AG04449 (cell line): Measurements from ENCODE around the gene CAPN3.
A peak's percentile ranks its signal among the peaks of the same experiment; 100 is the strongest.

ENCODE experiments used
- CTCF ChIA-PET: fragments of 350-600 bp; formaldehyde crosslinking; extraction: SDS; loops from one replicate; lab custom pipeline; 2021; ENCODE audit warnings: antibody characterized with exemption; lab: Yijun Ruan, JAX
- POLR2A ChIA-PET: fragments of 400-600, 350-600 bp; formaldehyde crosslinking; extraction: SDS; loops from one replicate; lab custom pipeline; 2020; ENCODE audit warnings: antibody characterized with exemption, inconsistent platforms; lab: Yijun Ruan, JAX
- DNase-seq: peaks from one replicate; pipeline ENCODE4 v3.0.0-alpha.2; 2010; ENCODE audit warnings: low read depth, low spot score
- H3K4me3 ChIP-seq: 2 replicates; pipeline ENCODE4 v1.5.1; 2011; ENCODE audit warnings: low read depth, mild to moderate bottlenecking, control low read depth, low read length
- CTCF ChIP-seq: IDR thresholded peaks from one replicate; pipeline ENCODE4 v1.5.1; 2011; ENCODE audit warnings: mild to moderate bottlenecking, moderate library complexity, low read length, control low read depth, inconsistent platforms; ENCODE audit not compliant: insufficient read depth; ENCODE audit errors: missing control alignments

The CAPN3 gene

DNA sequence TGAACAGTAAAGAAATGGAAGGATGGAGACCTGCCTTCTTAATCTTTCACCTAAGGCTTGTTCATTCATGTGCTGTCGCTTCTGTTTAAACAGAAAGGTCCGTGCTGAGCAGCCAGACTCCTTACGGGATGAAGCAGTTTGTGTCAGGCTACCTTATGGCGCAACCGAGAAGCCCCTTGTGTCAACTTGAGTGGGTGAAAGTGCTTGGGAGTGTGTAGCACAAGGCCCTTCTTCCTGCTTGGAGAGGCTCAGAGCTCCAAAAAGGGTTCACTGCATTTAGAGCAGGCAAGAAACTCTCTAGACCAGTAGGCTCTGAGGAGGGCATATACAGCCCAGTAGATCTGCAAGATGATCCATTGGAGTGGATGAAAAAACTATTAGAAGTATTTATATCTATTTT lies 16.0 kb downstream of the CAPN3 start:
- POLR2A ChIA-PET = no interaction called here
- no peak for TF ChIP-seq CTCF
- CTCF ChIA-PET = interaction anchor here (2.5 kb wide), 1 partner anchor 10 kb away, joined by 14 read pairs; no protein-coding TSS in a partner anchor
- no peak overlapping the region for H3K4me3 ChIP-seq
- DNase-seq = no peak

DNA sequence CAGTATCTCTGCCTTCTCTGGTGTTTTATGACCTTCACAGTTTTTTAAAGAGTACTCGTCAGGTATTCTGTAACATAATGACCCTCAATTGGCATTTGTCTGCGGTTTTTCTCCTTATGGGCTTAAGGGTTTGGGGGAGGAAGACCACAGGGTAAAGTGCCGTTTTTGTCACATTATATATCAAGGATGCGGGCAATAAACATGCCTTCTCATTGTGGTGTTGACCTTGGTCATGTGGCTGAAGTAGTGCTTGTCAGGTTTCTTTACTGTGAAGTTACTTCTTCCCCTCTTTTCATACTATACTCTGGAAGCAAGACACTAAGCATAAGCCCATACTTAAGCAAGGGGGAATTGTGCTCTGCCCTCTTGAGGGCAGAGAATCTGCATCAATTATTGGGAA lies 16.6 kb downstream of the CAPN3 start:
- no peak for DNase-seq
- POLR2A ChIA-PET = no interaction called here
- H3K4me3 ChIP-seq = no peak overlapping the region
- no peak for TF ChIP-seq CTCF
- CTCF ChIA-PET = interaction anchor here (1.1 to 2.5 kb wide), 4 partner anchors 8 to 12 kb away, joined by 3 to 14 read pairs (median 4); no protein-coding TSS in a partner anchor

DNA sequence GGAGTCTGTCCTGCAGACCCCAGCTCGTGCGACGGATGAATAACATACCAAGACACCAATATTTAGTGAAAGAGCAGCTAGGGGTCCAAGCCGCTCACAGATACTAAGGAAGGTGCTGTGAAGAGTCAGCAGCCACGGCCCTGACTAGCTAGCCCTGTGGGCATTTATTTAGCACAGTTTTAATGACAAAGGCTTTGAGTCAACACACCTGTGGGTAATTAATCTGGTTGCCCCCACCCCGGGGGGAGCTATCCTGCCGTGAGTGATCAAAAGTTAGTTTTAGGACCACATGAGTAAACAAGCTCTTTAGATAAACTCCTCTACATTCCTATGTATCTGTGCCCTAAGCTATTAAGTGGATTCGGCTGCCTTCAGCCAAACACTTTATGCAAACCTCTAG lies 18.7 kb downstream of the CAPN3 start:
- TF ChIP-seq CTCF = no peak
- POLR2A ChIA-PET = no interaction called here
- CTCF ChIA-PET = interaction anchor here (0.9 kb wide), 1 partner anchor 94 kb away, joined by 3 read pairs; no protein-coding TSS in a partner anchor

DNA sequence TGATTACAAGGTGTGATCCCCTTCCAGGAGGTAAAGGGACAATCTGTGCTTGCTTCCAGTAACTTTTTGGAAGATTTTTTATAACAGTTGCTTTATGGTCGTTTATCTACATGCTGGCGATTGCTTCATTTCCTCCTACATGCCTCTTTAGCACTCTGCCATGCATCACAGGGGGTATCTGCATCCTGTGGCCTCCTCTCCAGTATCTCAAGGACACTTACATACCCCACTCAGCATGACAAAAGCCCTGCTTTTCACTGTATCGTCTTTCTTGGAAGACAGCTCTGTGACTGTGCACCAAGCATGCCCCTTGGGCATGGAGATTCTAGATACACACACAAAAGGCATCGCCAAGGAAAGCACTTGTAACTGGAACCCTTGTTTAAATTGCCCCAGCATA lies 25.3 kb downstream of the CAPN3 start:
- no peak overlapping the region for H3K4me3 ChIP-seq
- DNase-seq = no peak
- POLR2A ChIA-PET = interaction anchor here (1.2 kb wide), 1 partner anchor 111 kb away, joined by 4 read pairs; the partner anchor contains the start of genes GANC and TMEM87A
- no peak for TF ChIP-seq CTCF
- CTCF ChIA-PET = interaction anchor here (0.6 to 7.1 kb wide), 43 partner anchors 8 to 396 kb away, joined by 3 to 58 read pairs (median 4); partner anchors contain the start of genes CAPN3, GANC, TMEM87A and VPS39

More for the DNA sequence above, 18.7 kb downstream of the CAPN3 start:
- H3K4me3 ChIP-seq = no peak overlapping the region
- DNase-seq = no peak

DNA sequence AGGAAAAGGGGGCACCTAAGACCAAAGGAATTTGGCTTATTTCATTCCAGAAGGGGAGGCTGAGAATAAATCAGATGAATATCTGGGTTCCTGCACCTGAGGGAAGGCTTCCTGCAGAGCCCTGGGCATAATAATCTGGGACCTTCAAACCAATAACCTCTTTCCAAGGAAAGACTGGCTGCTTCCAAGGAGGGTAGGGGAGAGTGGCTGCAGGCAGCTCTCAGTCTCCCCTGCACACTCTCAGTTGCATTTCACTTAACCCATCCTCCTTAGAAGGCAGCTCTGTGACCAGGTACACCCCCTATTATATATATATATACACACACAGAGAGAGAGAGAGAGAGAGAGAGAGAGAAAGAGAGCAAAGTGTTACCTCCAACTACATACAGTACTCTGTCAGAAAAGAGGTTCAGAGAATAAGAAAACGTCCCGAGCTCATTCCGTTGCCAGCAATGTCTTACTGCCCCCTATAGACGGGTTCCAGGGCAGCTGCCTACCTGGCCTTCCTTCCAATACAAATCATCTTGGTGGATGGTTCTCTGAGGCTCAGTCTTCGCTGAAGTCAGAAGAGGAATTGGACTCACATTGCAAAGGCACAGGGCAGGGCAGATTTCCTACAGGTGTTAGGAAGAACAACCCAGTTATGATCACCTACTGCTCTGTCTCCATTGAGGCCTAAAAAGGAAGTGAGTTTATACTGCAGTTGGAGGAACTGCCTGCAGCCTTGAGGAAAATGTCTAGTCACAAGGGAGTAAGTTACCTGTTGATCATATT lies 26.1 kb downstream of the CAPN3 start:
- no peak for DNase-seq
- peak; percentile 77 for TF ChIP-seq CTCF
- POLR2A ChIA-PET = interaction anchor here (1.2 kb wide), 1 partner anchor 112 kb away, joined by 4 read pairs; the partner anchor contains the start of genes GANC and TMEM87A
- CTCF ChIA-PET = interaction anchor here (0.6 to 7.1 kb wide), 45 partner anchors 9 to 396 kb away, joined by 3 to 58 read pairs (median 4); partner anchors contain the start of genes CAPN3, GANC, TMEM87A and VPS39
- no peak overlapping the region for H3K4me3 ChIP-seq

DNA sequence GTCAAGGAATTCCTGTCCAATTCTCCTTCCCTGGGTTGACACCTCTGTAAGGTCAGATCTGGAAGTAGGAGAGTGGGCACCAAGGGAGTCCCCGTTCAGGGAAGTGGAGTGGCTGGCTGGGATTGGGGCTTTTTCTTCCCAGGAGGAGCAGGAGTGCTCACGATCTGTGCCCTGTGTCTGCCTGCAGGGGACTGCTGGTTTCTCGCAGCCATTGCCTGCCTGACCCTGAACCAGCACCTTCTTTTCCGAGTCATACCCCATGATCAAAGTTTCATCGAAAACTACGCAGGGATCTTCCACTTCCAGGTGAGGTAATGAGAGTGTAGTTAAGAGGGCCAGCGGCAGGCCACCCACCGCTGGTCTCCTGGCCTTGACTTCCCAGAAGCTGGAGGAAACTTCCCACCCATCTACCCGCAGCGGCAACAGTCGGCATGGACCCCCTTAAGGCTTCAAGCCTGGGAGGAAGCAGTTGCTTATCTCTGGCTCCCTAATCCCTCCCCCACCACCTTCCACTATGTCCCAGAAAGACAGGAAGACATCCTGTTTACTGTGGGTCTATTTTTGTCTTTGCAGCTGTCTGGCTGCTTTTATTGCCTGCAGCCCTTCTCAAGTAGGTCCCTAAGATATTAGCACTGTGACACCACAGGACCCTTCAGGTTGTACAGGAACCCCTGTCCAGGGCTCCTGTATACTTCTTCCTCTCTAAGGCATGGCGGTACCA lies 26.8 kb downstream of the CAPN3 start:
- CTCF ChIA-PET = interaction anchor here (0.9 to 7.1 kb wide), 22 partner anchors 10 to 397 kb away, joined by 3 to 58 read pairs (median 6); partner anchors contain the start of genes CAPN3 and VPS39
- no peak for DNase-seq
- POLR2A ChIA-PET = interaction anchor here (0.7 to 1.2 kb wide), 2 partner anchors 113 to 443 kb away, joined by 3 to 4 read pairs; partner anchors contain the start of genes GANC and TMEM87A
- H3K4me3 ChIP-seq = no peak overlapping the region
- TF ChIP-seq CTCF = no peak
